ENCODE results near the gene TRIM17.

Gene TRIM17

DNA sequence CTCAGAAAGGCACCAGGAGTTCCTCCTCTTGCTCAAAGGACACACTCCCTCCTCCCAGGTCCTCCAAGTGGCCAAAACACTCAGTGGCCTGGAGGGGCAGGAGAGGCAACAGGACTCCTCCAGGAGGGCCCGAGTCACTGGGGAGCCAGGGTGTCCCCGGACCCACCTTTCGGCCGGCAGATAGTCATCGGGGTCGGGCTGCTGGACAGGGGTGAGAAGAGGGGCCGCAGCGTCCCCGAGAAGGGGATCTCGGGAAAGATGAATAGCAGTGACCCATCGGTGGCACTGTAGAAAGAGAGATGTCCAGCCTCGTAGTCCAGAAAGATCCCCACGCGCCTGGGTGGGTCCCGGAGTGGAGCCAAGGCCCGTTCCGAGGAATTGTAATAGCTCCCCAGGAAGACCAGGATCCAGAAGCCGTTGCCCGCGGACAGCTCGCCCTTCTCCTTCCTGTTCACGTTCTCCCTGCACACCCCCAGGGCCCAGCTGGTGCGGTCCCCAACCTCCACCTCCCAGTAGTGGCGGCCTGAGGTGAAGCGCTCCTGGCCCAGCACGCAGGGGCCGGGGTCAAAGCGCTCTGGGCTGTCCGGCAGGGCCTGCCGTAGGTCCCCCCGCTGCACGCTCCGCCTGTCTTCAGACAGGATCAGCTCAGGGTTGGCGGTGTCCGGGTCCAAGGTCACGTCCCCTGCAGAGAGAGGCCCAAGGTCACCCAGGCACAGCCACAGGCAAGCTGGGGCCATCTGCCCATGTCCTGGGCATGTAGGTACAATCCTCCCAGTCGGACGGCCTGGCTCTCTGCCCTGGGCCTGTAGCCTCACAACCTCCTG is 21.9 kb downstream of the TRIM17 start:
- no peaks in the 10 kb centered on the region for H3K9me3 ChIP-seq (ENCODE audit: severe bottlenecking)
- no peaks in the 10 kb centered on the region for H3K36me3 ChIP-seq
- no peaks in the 10 kb centered on the region for H3K27me3 ChIP-seq (ENCODE audit: insufficient read depth, low read depth, severe bottlenecking)
- no peak overlapping the region for H3K4me3 ChIP-seq (ENCODE audit: low read depth, low read length)
- no peak for TF ChIP-seq CTCF (IDR thresholded peaks at IDR 0.05; ENCODE audit: low read depth, low read length)
- no peak overlapping the region for H3K27ac ChIP-seq
- no peak for DNase-seq

GRCh38 chr1:228393811-228394570 is 22.7 kb downstream of the TRIM17 start:
- H3K4me3 ChIP-seq (ENCODE audit: low read depth, low read length), result no peak overlapping the region
- H3K9me3 ChIP-seq (ENCODE audit: severe bottlenecking), result no peaks in the 10 kb centered on the region
- no peak for DNase-seq
- no peaks in the 10 kb centered on the region for H3K36me3 ChIP-seq
- no peak for TF ChIP-seq CTCF (IDR thresholded peaks at IDR 0.05; ENCODE audit: low read depth, low read length)
- no peak overlapping the region for H3K27ac ChIP-seq
- H3K27me3 ChIP-seq (ENCODE audit: insufficient read depth, low read depth, severe bottlenecking), result no peaks in the 10 kb centered on the region

DNA sequence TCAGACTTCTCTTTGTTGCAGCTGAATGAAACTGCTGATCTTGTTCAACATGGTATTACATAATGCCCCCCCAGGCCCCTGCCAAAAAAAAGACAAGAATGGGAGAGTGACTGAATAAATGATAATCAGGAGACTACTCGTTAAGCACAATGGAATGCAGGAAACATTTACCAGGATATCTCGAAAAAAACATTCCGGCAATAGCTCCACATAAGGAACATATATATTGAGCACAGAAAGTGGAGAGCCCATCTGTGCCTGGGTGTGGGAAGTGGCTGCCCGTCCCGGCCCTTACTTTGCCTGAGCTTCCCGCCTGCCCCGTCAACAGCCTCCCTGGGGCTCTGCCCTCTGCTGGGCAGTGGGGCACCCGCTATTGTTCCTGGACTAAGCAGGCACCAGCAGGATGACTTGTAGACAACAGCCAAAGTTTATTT is 23.4 kb downstream of the TRIM17 start:
- no peak for DNase-seq
- H3K36me3 ChIP-seq, result no peaks in the 10 kb centered on the region
- no peaks in the 10 kb centered on the region for H3K9me3 ChIP-seq (ENCODE audit: severe bottlenecking)
- no peak overlapping the region for H3K4me3 ChIP-seq (ENCODE audit: low read depth, low read length)
- H3K27ac ChIP-seq, result no peak overlapping the region
- H3K27me3 ChIP-seq (ENCODE audit: insufficient read depth, low read depth, severe bottlenecking), result no peaks in the 10 kb centered on the region
- TF ChIP-seq CTCF (IDR thresholded peaks at IDR 0.05; ENCODE audit: low read depth, low read length), result 0 out of 2 replicates have a peak, but pooled peaks have one; percentile 11

DNA sequence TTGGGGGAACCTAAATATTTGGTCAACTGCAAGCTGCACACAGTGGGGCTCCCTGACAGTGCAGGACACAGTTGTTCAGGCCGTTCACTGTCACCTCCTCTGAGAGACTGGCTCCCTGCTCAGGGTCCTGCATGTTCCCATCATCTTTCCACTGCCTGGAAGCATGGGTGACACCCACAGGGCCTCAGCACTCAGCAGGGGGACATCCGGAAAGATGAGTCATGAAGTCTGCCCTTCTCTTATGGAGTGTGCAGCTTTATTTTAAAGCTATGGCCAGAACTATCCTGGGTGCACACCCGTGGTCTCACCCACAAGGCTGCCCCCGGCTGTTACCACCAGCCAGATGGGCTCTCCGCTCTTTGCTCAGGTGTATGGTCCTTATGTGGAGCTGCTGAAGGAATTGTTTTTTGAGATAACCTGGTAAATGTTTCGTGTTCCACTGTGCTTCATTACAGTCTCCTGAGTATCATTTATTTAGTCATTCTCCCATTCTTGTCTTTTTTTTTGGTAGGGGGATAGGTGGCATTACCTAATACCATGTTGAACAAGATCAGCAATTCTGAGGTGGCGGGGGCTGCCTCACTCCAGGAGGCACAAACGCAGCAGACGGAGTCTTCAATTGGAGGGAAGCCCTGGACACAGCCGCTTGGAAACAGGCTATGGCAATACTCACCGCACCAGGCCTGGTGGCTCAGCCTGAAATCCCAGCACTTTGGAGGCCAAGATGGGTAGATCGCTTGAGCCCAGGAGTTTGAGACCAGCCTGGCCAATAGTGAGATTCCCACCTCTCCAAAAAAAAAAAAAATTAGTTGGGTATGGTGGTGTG is 24.3 kb downstream of the TRIM17 start:
- H3K36me3 ChIP-seq, result no peaks in the 10 kb centered on the region
- no peak for TF ChIP-seq CTCF (IDR thresholded peaks at IDR 0.05; ENCODE audit: low read depth, low read length)
- no peak for DNase-seq
- no peaks in the 10 kb centered on the region for H3K27me3 ChIP-seq (ENCODE audit: insufficient read depth, low read depth, severe bottlenecking)
- H3K27ac ChIP-seq, result no peak overlapping the region
- no peak overlapping the region for H3K4me3 ChIP-seq (ENCODE audit: low read depth, low read length)
- H3K9me3 ChIP-seq (ENCODE audit: severe bottlenecking), result no peaks in the 10 kb centered on the region

- TF ChIP-seq CTCF (IDR thresholded peaks at IDR 0.05; ENCODE audit: low read depth, low read length), result no peak
- Histone ChIP-seq H3K9me3 (ENCODE audit: severe bottlenecking) (no peaks in the 10 kb centered on the region), H3K4me3 (ENCODE audit: low read depth, low read length) (no peak overlapping the region), H3K27ac (no peak overlapping the region), H3K36me3 (no peaks in the 10 kb centered on the region), H3K27me3 (ENCODE audit: insufficient read depth, low read depth, severe bottlenecking) (no peaks in the 10 kb centered on the region)
- DNase-seq, result no peak
Observed at GRCh38 chr1:228391411-228392020, 25.1 kb downstream of the TRIM17 start.
